Inflammatory macrophage treated with lipopolysaccharide for 1 hour (primary cell): ENCODE measurements around the gene DTNA.
"Not testable (repeated sequence)": the region's sequence is repeated elsewhere in the genome, so short reads cannot be mapped to it uniquely, and the experiment has no call there.

Source experiments
- DNase-seq, 2 donors: peaks; one replicate each; pipeline ENCODE4 v3.0.0-alpha.2; 2020 to 2022

The DTNA gene

GRCh38 chr18:34725737-34726136, 15.6 kb downstream of the DTNA start:
- DNase-seq: not testable (repeated sequence)

- DNase-seq: no peak
These were observed 16.3 kb downstream of the DTNA start for GRCh38 chr18:34726286-34727004.

DNA sequence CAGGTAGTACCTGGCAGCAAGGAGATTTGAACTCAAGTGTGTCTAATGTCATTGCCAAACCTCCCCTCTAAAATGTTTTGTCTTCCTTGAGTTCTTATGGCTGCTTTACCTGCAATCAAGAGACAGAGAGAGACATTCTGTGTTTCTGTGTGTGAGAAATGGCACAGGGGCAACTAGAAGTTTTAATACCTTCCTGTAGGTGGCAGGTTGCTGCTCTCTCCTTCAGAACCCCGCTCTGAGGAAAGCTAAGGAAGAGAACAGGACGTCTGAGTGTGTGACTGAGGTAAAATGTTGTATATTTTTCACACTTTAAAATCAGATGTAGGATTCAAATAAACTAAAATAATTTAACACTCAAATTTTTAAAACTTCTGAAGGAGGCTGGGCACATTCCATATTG, 19.2 kb downstream of the DTNA start:
- no peak for DNase-seq

DNA sequence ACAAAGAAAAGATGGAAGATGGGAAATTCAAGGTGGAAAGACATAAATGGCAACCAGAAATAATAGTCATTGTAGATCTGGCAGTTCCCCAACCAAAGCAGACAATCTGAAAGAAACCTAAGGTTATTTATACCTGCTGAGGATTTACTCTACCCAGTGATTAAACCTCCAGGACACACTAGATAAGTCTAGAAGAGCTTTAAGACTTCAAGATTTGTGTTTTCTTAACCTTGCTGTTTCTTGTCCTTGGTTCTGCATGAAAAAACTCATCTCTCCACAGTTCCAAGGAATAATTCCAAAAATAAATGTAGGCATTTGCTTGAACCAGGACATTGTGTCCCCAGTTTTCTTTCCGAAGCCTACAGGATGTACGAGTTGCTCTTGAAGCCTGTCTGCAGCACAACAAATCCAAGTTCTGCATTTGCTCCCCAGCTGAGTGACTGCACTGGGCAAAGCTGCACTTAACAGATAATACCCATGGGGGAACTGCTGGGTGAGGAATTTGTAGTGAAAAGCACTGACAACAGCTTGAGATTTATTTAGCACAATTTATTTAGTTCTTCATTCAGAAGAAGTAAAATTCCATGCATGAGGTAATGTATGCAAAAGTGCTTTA, 19.8 kb downstream of the DTNA start:
- no peak for DNase-seq

DNA sequence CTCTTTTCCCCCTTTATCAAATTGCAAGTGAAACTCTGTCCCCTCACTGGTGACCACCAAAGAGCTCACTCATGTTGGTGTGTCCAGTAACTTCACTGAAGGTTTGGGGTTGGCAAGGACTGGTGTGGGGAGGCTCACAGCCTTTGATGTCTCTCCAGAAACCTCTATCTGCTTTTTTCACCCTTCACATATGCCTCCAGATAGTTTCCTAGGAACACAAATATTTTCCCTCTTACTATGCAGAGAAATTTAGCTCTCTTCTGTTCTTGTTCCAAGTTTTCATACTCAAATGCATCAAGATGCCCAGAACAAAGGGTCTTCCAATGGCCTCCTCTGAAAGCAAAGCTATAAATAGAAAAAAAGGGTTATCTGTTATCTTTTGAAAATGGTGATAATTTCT, 20.7 kb downstream of the DTNA start:
- DNase-seq: no peak

DNA sequence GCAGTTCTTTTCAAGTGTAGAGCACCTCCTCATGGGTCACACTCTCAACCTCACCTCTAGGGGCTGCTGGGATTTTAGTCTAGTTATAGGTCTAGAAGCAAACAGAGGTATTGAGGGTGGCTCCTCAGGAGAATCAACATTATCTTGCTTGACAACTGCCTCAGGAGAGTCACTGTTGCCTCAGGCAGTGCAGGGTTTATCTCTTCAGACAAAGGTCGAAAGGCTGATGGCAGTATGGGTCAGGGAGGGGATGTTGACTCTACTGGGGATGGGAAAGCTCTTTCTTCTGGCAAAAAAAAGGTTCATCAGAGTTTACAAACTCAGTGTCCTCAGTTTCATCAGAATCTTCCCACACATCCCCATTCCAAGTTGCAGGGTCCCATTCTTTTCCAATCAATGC, 24.0 kb downstream of the DTNA start:
- no peak for DNase-seq

DNA sequence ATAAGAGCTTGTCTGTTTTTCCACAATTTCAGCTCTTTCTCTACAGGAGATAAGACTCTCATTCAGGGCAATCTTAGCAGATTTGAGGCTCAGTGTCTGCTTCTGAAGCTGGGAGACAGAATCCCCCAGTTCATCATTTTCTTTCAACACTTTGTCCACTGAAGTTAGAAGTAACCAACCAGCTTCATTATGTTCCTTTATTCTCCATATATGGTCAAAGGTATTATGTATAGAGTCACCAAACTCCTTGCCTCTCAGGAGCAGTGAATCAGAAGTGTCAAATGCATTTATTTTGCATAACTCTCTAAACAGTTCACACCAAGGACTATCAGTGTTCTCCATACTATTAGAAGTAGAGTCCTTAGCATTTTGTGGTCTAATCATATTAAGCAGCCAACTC, 24.4 kb downstream of the DTNA start:
- DNase-seq: not testable (repeated sequence)

DNA sequence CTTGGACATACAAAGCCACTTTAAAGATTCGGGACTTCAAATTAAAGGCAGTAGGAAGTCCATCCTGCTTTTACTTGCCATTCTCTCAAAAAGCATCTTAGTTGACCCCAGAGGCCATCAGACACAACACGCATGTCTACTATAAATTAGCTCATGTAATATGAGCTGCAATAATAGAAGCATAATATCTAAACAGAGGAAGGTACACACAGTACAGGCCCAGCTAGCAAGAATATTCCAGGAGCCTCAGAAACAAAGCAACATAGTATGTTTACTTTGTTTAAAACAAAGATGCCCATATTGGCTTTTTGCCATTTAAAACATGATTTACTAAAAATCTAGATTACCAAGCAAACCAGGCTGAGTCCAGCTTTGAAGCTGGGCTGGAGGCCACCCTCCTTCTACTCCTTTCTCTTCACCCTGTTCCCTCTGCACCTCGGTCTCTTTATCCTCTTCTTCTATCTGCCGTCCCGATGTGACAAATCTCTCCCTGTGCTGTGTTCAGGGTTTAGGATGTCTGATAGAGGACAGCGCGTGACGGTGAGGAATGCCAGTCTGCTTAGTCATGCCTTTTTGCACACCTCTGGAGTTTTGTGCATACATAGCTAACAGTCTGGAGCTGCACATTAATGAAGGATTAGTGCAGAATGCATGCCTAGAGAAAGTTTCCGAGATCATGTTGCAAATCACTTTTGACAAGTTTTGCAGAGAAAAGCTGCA, 28.2 kb downstream of the DTNA start:
- DNase-seq: no peak

DNA sequence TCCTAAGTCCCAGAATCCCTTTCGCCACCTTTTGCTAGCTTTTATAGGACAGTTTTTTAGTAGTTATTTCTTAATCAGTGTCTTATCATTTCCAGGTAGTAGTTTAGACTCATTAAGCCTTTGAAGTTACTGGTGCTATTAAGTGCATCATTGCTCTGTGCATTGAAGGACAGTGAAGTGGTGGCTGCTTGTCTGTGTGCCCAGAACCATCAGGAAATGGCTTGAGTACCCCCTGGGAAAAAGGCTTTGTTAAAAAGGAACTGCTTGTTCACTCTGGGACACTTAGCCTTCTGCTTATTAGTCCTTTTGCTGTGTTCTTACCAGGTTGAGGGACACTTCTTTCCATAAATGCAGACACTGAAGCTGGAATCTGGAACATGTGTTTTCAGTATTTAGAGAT, 30.0 kb downstream of the DTNA start:
- no peak for DNase-seq

DNA sequence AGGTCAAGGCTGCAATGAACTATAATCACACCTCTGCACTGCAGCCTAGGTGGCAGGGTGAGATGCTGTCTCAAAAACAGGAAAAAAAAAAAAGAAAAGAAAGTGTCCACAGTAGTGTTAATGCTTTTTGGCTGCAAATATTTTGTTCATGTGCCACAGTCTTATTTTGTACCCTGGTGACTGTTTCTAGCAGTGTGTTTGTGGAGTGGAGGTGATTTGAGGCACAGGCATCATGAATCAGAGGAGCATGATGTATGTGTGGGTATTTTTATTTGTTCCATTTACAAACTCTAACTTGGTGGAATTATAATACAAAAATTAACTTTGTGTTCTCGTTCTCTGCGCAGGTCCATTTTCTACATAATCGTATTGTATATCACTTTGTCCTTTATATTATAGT, 30.6 kb downstream of the DTNA start:
- DNase-seq: no peak

- no peak for DNase-seq
These were observed 31.3 kb downstream of the DTNA start for GRCh38 chr18:34741401-34741800.

GRCh38 chr18:34742891-34743341, 32.8 kb downstream of the DTNA start:
- no peak for DNase-seq

DNA sequence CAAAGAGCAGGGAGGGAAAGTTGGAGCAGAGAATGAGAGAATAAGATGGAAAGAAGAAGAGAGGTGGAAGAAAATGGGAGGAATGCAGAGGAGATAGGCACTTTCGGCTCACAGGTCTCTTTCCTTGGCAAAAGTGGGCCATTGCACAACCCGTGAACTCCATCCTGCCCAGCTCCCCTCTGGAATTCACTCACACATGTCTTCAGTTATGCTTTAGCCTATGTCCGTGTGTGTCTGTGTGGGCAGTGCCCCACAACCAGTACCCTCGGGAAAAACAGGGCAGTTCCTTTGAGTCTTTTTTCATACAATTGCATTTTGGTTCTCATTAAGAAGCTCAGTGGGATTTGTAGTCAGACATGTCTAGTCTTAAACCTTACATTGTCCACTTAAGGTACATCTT, 34.5 kb downstream of the DTNA start:
- DNase-seq: no peak

DNA sequence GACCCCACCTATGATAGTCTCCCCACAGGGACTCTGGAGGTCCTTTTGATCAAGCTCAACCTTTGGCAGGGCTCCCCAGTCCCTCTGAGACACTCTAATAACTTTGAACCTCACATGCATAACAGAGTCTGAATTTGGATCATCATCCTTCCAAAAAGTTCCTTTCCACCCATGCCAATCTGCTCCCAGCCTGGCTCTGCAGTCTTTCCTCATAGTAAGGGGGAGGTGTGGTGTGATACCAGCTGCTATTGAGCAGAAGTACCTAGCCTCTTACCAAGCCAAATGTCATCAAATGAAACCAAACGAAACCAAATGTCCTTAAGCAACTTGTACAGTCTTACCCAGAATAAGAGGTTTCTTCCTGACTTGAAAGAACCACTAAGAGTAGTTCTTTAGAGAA, 36.5 kb downstream of the DTNA start:
- no peak for DNase-seq

DNA sequence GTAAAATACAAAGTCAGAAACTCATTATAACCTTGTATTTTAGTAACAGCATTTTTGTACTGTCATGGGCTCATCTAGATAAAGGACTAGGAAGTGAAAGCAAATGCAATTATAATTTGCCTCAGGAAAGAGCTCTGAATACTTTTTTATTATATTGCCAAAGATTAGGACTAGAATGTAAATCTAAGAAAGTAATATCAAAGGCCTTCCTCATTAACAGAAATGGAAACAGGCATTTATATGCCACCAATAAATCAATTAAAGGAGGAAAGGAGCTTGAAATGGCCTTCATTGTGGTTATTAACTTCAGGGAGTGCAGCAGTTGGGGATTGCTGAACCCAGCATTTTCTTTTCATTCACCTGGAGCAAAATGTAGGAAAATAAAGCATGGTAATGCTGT, 39.6 kb downstream of the DTNA start:
- DNase-seq: no peak

GRCh38 chr18:34752056-34752455, 42.0 kb downstream of the DTNA start:
- no peak for DNase-seq

DNA sequence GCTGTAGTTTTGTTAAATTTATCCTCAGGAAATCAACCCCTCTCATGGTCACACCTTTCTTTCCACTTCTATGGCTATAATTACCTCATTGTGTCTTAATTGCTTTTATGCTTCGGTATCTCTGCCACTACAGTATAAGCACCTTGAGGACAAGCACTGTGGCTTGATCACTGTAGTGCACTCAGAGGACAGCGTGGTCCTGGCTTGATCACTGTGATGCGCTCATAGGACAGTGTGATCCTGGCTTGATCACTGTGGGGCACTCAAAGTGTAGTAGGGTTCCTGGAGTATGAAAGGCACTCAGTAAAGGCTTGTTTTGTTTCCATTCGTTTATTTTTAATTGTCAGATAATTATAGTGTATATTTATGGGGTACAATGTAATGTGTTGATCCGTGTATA, 44.2 kb downstream of the DTNA start:
- DNase-seq: no peak

DNA sequence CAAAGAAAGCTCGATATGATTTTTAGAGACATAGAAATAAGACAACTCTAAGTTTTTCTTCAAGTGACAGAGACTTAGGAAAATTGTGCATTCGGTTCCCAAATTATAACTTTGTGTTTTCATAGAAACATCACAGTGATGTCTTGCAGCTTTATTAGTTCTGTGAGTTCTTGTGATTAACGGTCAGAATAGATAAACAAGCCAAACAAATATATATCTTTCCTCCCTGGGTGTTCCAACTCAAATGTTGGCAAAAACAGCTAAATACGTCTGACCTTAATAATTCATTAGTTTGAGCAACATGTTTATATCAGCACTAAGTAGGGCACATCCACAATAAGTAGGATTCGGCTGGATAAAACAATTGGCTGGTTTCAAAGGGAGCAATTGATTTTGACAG, 47.6 kb downstream of the DTNA start:
- DNase-seq: no peak

DNA sequence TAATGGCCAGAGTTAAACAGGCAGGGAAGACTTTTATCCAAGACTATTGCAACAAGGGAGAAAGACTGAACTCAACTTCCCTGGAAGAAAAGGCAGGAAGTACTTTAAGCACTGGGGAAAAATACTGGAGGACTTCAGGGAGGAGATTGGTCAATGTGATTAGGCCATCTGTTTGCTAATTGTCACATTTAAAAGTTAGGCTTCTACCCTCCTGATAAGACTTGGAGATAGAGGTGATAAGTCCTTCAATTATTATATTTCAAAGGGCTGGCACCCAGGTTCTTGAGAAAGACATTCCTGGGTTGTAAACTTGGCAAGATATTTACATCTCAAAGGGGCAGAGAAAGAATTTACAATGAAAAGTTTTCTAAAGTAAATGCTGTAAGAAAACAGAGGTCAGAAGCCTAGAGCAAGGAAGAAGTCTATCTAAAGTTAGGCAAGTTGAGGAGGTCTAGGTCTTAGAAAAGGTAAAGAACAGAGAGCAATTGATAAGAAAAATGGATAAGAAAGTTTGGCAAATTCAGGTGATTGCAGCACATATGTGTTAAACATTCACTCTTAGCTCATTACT, 48.4 kb downstream of the DTNA start:
- DNase-seq: no peak

DNA sequence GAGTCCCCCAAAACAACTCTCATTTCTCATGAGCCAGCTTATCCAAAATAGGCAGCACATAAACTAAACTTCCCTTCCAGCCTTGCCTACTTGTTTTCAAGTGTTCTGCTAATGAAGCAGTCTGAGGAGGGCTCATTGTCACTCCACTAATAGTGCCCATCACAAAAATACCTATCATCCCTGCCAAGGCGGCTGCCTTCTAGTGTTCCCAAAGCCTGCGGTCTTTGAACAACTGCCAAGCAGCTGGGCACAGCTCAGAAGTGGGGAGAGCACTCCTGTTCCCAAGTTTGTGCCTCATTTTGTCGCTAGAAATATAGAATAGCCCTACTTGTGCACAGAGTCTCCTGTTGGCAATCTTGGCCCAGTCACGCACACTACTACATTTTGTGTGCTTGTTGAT, 50.3 kb downstream of the DTNA start:
- no peak for DNase-seq

GRCh38 chr18:34764451-34764850, 54.4 kb downstream of the DTNA start:
- no peak for DNase-seq

- no peak for DNase-seq
These were observed 57.5 kb downstream of the DTNA start for GRCh38 chr18:34767601-34768027.

GRCh38 chr18:34771958-34772357, 61.9 kb downstream of the DTNA start:
- DNase-seq: no peak

DNA sequence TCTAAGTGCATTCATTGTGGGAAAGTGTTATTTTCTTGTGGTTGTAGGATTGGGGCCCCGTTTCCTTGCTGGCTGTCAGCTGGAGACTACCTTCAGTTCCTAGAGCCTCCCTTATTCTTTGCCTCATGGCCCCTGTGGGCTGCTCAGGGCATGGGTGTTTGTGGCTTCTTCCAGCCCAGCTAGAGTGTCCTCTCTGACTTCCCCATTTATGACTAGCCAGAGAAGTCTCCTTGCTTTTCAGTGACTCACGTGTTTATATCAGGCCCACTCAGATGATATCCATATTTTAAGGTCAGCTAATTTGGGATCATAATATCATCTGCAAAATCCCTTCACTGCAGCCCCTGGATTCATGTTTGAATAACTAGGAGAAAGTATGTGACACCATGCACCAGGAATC, 62.8 kb downstream of the DTNA start:
- DNase-seq: peak; percentile 13 to 27
